HG03520 (cell line): ENCODE measurements around the gene SLC25A39.

ENCODE experiments used
- ATAC-seq: cut with Tn5 transposase; IDR thresholded peaks from one replicate; pipeline ENCODE4 v1.9.1; 2021; ENCODE audit warnings: mild to moderate bottlenecking, moderate library complexity; ENCODE audit not compliant: unreplicated experiment

SLC25A39 gene

GRCh38 chr17:44280392-44280937 lies 44.2 kb downstream of the SLC25A39 start:
- ATAC-seq, result no peak

- peak; percentile 73 for ATAC-seq
Observed at GRCh38 chr17:44279666-44280391, 44.8 kb downstream of the SLC25A39 start.

GRCh38 chr17:44279346-44279665 lies 45.3 kb downstream of the SLC25A39 start:
- no peak for ATAC-seq

- ATAC-seq, result no peak
Observed at GRCh38 chr17:44277976-44278375, 46.6 kb downstream of the SLC25A39 start.

GRCh38 chr17:44273607-44274006 lies 51.0 kb downstream of the SLC25A39 start:
- no peak for ATAC-seq

GRCh38 chr17:44272954-44273353 lies 51.7 kb downstream of the SLC25A39 start:
- ATAC-seq, result no peak

GRCh38 chr17:44272321-44272951 lies 52.2 kb downstream of the SLC25A39 start:
- ATAC-seq, result no peak
